ENCODE measurements around the gene MYO3B.

The MYO3B gene

DNA sequence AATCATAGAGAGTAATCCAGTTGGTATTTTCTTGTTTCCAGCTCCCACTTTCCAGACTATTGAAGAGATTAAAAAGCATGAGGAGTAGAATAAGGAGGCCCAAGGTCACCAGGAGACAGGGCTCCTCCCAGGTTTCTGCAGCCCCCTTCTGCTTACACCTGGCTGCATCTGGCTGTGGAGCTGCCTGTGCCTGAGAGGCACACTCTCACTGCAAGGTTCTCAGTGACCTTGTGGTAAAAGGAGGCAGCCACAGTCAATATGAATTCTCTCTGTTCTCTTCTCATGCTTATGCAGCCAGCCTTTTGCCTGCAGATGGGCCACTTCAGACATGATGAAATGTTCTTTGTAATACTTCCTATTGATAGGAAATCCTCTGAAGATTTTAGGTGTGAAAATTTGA lies 233.7 kb downstream of the MYO3B start:
- Histone ChIP-seq H3K27ac (ENCODE audit: low read length) (no peak overlapping the region), H3K9me3 (ENCODE audit: insufficient read depth, low read length, severe bottlenecking) (no peaks in the 10 kb centered on the region), H3K27me3 (ENCODE audit: insufficient read depth, low read length, poor library complexity) (peaks cover 23% of the 10 kb centered on the region), H4K20me1 (ENCODE audit: insufficient read depth, low read length) (no peaks in the 10 kb centered on the region), H3K9ac (ENCODE audit: low read depth, low read length) (no peak overlapping the region), H3K4me1 (ENCODE audit: insufficient read depth, low read length) (no peaks in the 10 kb centered on the region), H3K4me2 (ENCODE audit: insufficient read depth, low read length) (no peak overlapping the region), H3K4me3 (ENCODE audit: low read depth in 1 of 2, low read length in 2 of 2) (no peak overlapping the region), H3K79me2 (ENCODE audit: insufficient read depth, low read length) (no peaks in the 10 kb centered on the region), H3K36me3 (ENCODE audit: insufficient read depth, low read length) (no peaks in the 10 kb centered on the region), H2AFZ (ENCODE audit: low read depth, low read length) (no peak overlapping the region)
- ATAC-seq (ENCODE audit: insufficient read depth, low read depth) (no peak), DNase-seq (no peak)
- TF ChIP-seq, protein P1, sequence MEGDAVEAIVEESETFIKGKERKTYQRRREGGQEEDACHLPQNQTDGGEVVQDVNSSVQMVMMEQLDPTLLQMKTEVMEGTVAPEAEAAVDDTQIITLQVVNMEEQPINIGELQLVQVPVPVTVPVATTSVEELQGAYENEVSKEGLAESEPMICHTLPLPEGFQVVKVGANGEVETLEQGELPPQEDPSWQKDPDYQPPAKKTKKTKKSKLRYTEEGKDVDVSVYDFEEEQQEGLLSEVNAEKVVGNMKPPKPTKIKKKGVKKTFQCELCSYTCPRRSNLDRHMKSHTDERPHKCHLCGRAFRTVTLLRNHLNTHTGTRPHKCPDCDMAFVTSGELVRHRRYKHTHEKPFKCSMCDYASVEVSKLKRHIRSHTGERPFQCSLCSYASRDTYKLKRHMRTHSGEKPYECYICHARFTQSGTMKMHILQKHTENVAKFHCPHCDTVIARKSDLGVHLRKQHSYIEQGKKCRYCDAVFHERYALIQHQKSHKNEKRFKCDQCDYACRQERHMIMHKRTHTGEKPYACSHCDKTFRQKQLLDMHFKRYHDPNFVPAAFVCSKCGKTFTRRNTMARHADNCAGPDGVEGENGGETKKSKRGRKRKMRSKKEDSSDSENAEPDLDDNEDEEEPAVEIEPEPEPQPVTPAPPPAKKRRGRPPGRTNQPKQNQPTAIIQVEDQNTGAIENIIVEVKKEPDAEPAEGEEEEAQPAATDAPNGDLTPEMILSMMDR (IDR thresholded peaks at IDR 0.05; ENCODE audit: borderline replicate concordance, extremely low read depth, low read length, poor library complexity, severe bottlenecking) = no peak
- no peak for TF ChIP-seq EZH2 (IDR thresholded peaks at IDR 0.05; ENCODE audit: borderline replicate concordance, low read depth, low read length, severe bottlenecking)

DNA sequence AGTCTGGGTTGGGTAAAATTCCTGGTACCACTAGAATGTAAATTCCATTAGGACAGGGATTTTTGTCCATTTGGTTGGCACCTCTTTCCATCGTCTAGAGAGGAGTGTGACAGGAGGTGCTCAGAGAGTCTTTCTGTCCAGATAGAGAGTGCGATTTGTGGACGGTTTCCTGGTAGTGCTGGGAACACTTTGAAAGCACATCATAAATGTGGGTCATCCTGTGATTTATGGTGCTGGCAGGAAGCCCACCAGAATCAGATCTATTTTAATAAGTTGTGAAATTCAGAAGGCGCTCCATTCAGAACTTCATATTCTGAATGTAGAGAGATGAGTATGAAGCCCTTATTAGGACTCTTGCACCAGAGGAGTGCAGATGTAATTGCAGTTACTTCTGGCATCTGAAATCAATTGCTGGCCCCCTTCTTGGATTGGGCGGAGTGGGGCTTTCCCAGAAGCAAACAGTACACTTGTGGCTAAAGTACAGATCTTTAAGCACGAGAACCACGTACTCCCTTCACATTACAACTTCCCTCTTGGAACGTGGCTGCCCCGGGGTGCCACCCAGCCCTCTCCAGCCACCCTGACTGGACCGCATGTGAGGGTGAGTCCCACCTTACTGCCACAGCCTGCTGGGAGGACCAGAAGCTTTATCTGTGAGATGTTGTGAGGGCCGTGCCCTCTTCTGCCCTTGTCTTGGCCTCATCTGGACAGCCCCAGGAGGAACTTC lies 243.2 kb downstream of the MYO3B start:
- no peaks in the 10 kb centered on the region for H4K20me1 ChIP-seq (ENCODE audit: insufficient read depth, low read length)
- H3K9ac ChIP-seq (ENCODE audit: low read depth, low read length) = no peak overlapping the region
- no peaks in the 10 kb centered on the region for H3K9me3 ChIP-seq (ENCODE audit: insufficient read depth, low read length, severe bottlenecking)
- H3K27me3 ChIP-seq (ENCODE audit: insufficient read depth, low read length, poor library complexity) = peaks cover 33% of the 10 kb centered on the region
- ATAC-seq (ENCODE audit: insufficient read depth, low read depth) (no peak), DNase-seq (no peak)
- no peak overlapping the region for H2AFZ ChIP-seq (ENCODE audit: low read depth, low read length)
- H3K27ac ChIP-seq (ENCODE audit: low read length) = no peak overlapping the region
- no peaks in the 10 kb centered on the region for H3K4me1 ChIP-seq (ENCODE audit: insufficient read depth, low read length)
- no peaks in the 10 kb centered on the region for H3K79me2 ChIP-seq (ENCODE audit: insufficient read depth, low read length)
- no peak overlapping the region for H3K4me2 ChIP-seq (ENCODE audit: insufficient read depth, low read length)
- H3K36me3 ChIP-seq (ENCODE audit: insufficient read depth, low read length) = no peaks in the 10 kb centered on the region
- no peak overlapping the region for H3K4me3 ChIP-seq (ENCODE audit: low read depth in 1 of 2, low read length in 2 of 2)
- no peak for TF ChIP-seq EZH2 (IDR thresholded peaks at IDR 0.05; ENCODE audit: borderline replicate concordance, low read depth, low read length, severe bottlenecking)
- TF ChIP-seq, protein P1 (IDR thresholded peaks at IDR 0.05; ENCODE audit: borderline replicate concordance, extremely low read depth, low read length, poor library complexity, severe bottlenecking) = no peak

DNA sequence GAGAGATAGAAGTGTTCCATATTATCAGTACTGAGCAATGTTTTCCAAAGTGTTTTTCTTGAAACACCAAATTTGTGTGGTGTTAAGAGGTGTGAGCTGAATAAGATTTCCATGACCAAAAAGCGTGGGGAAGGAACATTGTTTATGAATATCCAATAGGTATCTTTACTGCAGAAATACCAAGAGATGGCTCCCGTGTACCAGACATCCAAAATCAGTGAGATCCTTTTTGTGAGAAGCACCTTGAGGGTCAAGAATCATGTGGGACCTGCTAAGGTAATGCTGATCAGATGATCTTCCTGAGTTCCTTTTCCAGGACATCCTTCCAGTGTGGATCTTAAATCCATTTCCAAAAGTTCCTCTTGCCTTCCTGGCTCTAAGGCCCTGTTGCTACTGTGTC lies 246.0 kb downstream of the MYO3B start:
- DNase-seq = no peak
- Histone ChIP-seq H3K27ac (ENCODE audit: low read length) (no peak overlapping the region), H3K4me2 (ENCODE audit: insufficient read depth, low read length) (no peak overlapping the region), H3K4me1 (ENCODE audit: insufficient read depth, low read length) (no peaks in the 10 kb centered on the region), H3K9ac (ENCODE audit: low read depth, low read length) (no peak overlapping the region), H2AFZ (ENCODE audit: low read depth, low read length) (no peak overlapping the region), H3K36me3 (ENCODE audit: insufficient read depth, low read length) (no peaks in the 10 kb centered on the region), H4K20me1 (ENCODE audit: insufficient read depth, low read length) (no peaks in the 10 kb centered on the region), H3K79me2 (ENCODE audit: insufficient read depth, low read length) (no peaks in the 10 kb centered on the region), H3K9me3 (ENCODE audit: insufficient read depth, low read length, severe bottlenecking) (no peaks in the 10 kb centered on the region), H3K27me3 (ENCODE audit: insufficient read depth, low read length, poor library complexity) (peaks cover 29% of the 10 kb centered on the region), H3K4me3 (ENCODE audit: low read depth in 1 of 2, low read length in 2 of 2) (no peak overlapping the region)
- TF ChIP-seq, protein P1 (IDR thresholded peaks at IDR 0.05; ENCODE audit: borderline replicate concordance, extremely low read depth, low read length, poor library complexity, severe bottlenecking) = no peak
- TF ChIP-seq EZH2 (IDR thresholded peaks at IDR 0.05; ENCODE audit: borderline replicate concordance, low read depth, low read length, severe bottlenecking) = no peak
- ATAC-seq (ENCODE audit: insufficient read depth, low read depth) = no peak

Measured in DND-41 (cell line).